Ecto neural progenitor cell (in vitro differentiated cells): ENCODE results near the gene CNKSR3.
"Not testable (repeated sequence)": the region's sequence is repeated elsewhere in the genome, so short reads cannot be mapped to it uniquely, and the experiment has no call there.

ENCODE experiments used
- DNase-seq: peaks from one replicate; pipeline ENCODE4 v3.0.0-alpha.2; 2018; ENCODE audit warnings: low spot score

Gene CNKSR3

GRCh38 chr6:154510144-154510905 lies at the start of gene CNKSR3:
Gene CNKSR3 (minus strand): TSS chr6:154510685. CDS start chr6:154510114, 571 bp downstream.
- DNase-seq = peak; percentile 97

GRCh38 chr6:154558984-154559383 lies 48.5 kb upstream of the CNKSR3 start:
- no peak for DNase-seq

GRCh38 chr6:154558513-154558912 lies 48.0 kb upstream of the CNKSR3 start:
- no peak for DNase-seq

- DNase-seq = no peak
Measured at GRCh38 chr6:154555073-154555677, 44.7 kb upstream of the CNKSR3 start.

- no peak for DNase-seq
Measured at GRCh38 chr6:154554491-154554890, 44.0 kb upstream of the CNKSR3 start.

GRCh38 chr6:154550779-154551178 lies 40.3 kb upstream of the CNKSR3 start:
- no peak for DNase-seq

GRCh38 chr6:154549179-154549578 lies 38.7 kb upstream of the CNKSR3 start:
- no peak for DNase-seq

- no peak for DNase-seq
Measured at GRCh38 chr6:154548130-154548830, 37.8 kb upstream of the CNKSR3 start.

- DNase-seq = no peak
Measured at GRCh38 chr6:154543628-154544027, 33.1 kb upstream of the CNKSR3 start.

- no peak for DNase-seq
Measured at GRCh38 chr6:154542747-154543146, 32.3 kb upstream of the CNKSR3 start.

- not testable (repeated sequence) for DNase-seq
Measured at GRCh38 chr6:154541837-154542236, 31.4 kb upstream of the CNKSR3 start.

GRCh38 chr6:154539593-154540269 lies 29.2 kb upstream of the CNKSR3 start:
- no peak for DNase-seq

GRCh38 chr6:154538640-154539191 lies 28.2 kb upstream of the CNKSR3 start:
- DNase-seq = no peak

GRCh38 chr6:154537511-154538325 lies 27.2 kb upstream of the CNKSR3 start:
- DNase-seq = no peak

GRCh38 chr6:154536999-154537398 lies 26.5 kb upstream of the CNKSR3 start:
- no peak for DNase-seq

GRCh38 chr6:154536255-154536654 lies 25.8 kb upstream of the CNKSR3 start:
- DNase-seq = no peak

GRCh38 chr6:154535851-154536250 lies 25.4 kb upstream of the CNKSR3 start:
- no peak for DNase-seq

- no peak for DNase-seq
Measured at GRCh38 chr6:154535147-154535546, 24.7 kb upstream of the CNKSR3 start.

GRCh38 chr6:154534531-154534930 lies 24.0 kb upstream of the CNKSR3 start:
- no peak for DNase-seq

- DNase-seq = no peak
Measured at GRCh38 chr6:154532426-154532825, 21.9 kb upstream of the CNKSR3 start.

- no peak for DNase-seq
Measured at GRCh38 chr6:154529957-154530356, 19.5 kb upstream of the CNKSR3 start.
